ENCODE measurements around the gene IRF7.
"Not testable (repeated sequence)": the region's sequence is repeated elsewhere in the genome, so short reads cannot be mapped to it uniquely, and the experiment has no call there.

DNA sequence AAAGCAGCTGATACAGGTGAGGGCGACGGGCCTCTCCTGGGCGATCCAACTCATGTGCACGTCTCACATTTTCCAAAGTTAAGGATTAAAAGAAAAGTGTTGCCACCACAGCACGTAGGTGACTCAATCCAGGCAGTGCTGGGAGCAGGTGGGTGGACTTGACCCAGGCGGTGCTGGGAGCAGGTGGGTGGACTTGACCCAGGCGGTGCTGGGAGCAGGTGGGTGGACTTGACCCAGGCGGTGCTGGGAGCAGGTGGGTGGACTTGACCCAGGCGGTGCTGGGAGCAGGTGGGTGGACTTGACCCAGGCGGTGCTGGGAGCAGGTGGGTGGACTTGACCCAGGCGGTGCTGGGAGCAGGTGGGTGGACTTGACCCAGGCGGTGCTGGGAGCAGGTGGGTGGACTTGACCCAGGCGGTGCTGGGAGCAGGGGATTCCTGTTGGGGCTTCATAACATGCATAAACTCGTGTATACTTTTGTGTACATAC is 32.0 kb upstream of the IRF7 start:
- TF ChIP-seq, protein P1, sequence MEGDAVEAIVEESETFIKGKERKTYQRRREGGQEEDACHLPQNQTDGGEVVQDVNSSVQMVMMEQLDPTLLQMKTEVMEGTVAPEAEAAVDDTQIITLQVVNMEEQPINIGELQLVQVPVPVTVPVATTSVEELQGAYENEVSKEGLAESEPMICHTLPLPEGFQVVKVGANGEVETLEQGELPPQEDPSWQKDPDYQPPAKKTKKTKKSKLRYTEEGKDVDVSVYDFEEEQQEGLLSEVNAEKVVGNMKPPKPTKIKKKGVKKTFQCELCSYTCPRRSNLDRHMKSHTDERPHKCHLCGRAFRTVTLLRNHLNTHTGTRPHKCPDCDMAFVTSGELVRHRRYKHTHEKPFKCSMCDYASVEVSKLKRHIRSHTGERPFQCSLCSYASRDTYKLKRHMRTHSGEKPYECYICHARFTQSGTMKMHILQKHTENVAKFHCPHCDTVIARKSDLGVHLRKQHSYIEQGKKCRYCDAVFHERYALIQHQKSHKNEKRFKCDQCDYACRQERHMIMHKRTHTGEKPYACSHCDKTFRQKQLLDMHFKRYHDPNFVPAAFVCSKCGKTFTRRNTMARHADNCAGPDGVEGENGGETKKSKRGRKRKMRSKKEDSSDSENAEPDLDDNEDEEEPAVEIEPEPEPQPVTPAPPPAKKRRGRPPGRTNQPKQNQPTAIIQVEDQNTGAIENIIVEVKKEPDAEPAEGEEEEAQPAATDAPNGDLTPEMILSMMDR (IDR thresholded peaks at IDR 0.05): not testable (repeated sequence)
- TF ChIP-seq POLR2A, EP300 (IDR thresholded peaks at IDR 0.05): not testable (repeated sequence)

Measured in ovary (tissue), 3 donors.